ENCODE measurements around the gene EXOC2. TPM values are rescaled to one million over a fixed set of nuclear protein-coding genes. Genes with fewer than 3 reads are reported as not detected.

EXOC2 gene
- total and polyA plus RNA-seq, 2 donors = 11.8 to 29.9 TPM

GRCh38 chr6:449486-450419 lies 243.2 kb downstream of the EXOC2 start:
- 95% methylated on average over 62 of the region's 62 CpGs for WGBS
- H3K36me3 ChIP-seq (ENCODE audit: insufficient read depth) = no peaks in the 10 kb centered on the region
- H3K27ac ChIP-seq (ENCODE audit: low read depth) = no peak overlapping the region
- H3K4me3 ChIP-seq (ENCODE audit: low read depth, low read length) = no peak overlapping the region
- H3K4me1 ChIP-seq (ENCODE audit: insufficient read depth) = no peaks in the 10 kb centered on the region
- no peak for DNase-seq (ENCODE audit: extremely low spot score)

GRCh38 chr6:449057-449430 lies 243.9 kb downstream of the EXOC2 start:
- H3K27ac ChIP-seq (ENCODE audit: low read depth) = no peak overlapping the region
- WGBS = 92% methylated on average over 12 of the region's 12 CpGs
- H3K36me3 ChIP-seq (ENCODE audit: insufficient read depth) = no peaks in the 10 kb centered on the region
- H3K4me3 ChIP-seq (ENCODE audit: low read depth, low read length) = no peak overlapping the region
- H3K4me1 ChIP-seq (ENCODE audit: insufficient read depth) = no peaks in the 10 kb centered on the region
- no peak for DNase-seq (ENCODE audit: extremely low spot score)

DNA sequence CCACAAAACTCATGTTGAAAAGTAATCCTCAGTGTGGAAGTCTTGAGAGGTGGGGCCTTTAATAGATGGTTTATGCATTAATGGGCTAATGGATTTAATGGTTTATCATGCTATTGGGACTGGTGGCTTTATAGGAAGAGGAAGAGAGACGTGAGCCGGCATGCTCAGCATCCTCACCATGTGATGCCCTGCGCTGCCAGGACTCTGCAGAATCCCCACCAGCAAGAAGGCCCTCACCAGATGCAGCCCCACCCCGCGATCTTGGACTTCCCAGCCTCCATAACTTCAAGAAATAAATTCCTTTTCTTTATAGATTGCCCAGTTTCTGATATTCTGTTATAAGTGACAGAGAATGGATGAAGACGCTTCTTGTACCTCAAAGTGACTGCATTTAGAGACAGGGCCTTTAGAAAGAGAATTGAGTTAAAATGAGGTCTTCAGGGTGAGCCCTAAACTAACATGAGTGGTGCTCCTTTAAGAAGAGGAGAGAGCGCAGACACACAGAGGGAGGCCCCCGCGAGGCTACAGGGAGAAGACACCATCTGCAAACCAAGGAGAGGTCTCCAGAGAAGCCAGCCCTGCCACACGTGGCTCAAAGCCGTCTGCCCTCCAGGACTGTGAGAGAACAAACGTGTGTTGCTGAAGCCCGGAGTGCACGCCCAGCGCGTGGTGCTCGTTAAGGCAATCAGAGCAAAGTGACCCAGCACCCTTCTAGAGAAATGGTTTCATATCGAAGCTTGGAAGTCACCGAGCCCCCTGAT lies 244.5 kb downstream of the EXOC2 start:
- WGBS = 86% methylated on average over 19 of the region's 19 CpGs
- Histone ChIP-seq H3K27ac (ENCODE audit: low read depth) (no peak overlapping the region), H3K4me3 (ENCODE audit: low read depth, low read length) (no peak overlapping the region), H3K36me3 (ENCODE audit: insufficient read depth) (no peaks in the 10 kb centered on the region), H3K4me1 (ENCODE audit: insufficient read depth) (no peaks in the 10 kb centered on the region)
- DNase-seq (ENCODE audit: extremely low spot score) = no peak

DNA sequence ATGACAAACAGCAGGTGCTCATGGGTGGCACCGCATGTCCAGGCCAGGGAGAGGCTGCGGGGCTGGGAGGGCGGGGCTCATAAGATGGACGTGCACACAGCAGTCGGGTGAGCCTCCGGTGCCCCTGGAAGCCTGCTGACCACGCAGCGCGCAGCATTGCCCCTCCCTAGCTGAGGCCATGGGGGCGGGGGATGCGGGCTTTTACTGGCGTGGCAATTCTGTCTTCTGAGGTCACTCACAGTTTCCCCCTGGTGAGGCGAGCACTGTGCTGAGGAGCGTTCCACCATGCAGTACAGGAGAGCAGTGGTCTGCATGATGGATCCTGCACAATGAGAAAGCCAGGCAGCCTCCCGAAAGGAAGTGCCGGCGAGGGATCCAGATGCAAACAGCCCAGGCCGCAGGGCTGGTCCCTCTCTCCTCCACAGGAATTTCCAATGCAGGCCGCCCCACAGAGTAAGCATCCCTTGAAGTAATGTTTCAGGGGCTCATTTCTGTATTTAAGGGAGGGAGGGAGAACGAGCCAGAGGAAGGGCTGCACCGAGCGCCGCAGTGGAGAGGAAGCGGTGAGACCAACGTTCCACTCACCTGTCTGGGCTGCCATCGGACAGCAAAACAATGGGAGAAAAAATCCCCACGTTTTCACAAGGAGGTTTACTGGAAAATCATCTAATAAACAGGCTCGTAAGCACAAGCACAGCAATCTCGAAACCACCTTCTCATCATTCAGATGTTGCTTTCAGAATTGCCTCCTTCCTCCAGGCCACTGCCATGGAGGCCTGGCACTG lies 245.4 kb downstream of the EXOC2 start:
- no peaks in the 10 kb centered on the region for H3K36me3 ChIP-seq (ENCODE audit: insufficient read depth)
- no peak overlapping the region for H3K27ac ChIP-seq (ENCODE audit: low read depth)
- WGBS = 78% methylated on average over 29 of the region's 29 CpGs
- no peaks in the 10 kb centered on the region for H3K4me1 ChIP-seq (ENCODE audit: insufficient read depth)
- DNase-seq (ENCODE audit: extremely low spot score) = no peak
- H3K4me3 ChIP-seq (ENCODE audit: low read depth, low read length) = no peak overlapping the region

- Histone ChIP-seq H3K36me3 (ENCODE audit: insufficient read depth) (no peaks in the 10 kb centered on the region), H3K27ac (ENCODE audit: low read depth) (no peak overlapping the region), H3K4me3 (ENCODE audit: low read depth, low read length) (no peak overlapping the region), H3K4me1 (ENCODE audit: insufficient read depth) (no peaks in the 10 kb centered on the region)
- WGBS = 80% methylated on average over 28 of the region's 28 CpGs
- no peak for DNase-seq (ENCODE audit: extremely low spot score)
Observed at GRCh38 chr6:446418-447366, 246.2 kb downstream of the EXOC2 start.

DNA sequence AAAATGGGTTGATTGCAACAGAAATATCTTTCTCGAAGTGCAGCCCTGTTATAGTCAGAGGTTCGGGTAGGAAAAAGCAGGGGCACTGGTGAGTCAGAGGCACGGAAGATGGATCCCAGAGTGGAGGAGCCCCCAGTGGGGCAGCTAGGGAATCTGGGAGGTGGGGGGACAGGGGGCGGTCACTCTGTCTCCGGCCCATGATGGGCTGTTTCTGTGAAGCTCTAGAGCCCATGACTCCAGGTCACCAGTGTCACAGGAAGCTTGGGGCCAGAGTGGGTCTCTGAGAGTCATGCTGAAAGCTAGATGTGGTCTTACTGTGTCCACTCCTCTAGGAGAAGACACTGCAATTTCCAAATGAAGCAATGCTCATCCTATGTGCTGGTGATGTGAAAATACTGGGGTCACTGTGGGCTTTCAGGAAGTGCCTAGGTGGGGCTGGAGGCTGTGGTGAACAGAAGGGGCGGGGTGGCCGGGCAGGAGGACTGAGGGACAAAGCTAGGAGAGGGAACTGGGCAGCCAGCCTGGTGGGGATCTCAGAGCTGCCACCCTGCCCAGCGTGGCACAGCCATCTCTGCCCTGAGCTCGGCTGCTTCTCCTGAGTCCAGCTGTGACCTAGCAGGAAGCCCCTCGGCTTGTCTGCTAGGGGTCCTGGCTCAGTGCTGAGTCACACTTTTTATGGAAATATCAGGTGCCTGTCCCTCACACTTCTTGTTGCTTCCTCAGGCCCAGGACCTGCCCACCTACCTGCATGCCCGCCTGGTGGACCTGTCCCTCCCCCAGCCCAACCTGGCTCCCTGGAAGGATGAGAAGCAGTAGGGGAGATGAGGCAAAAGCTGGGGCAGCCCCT lies 247.1 kb downstream of the EXOC2 start:
- H3K4me1 ChIP-seq (ENCODE audit: insufficient read depth) = no peaks in the 10 kb centered on the region
- 79% methylated on average over 11 of the region's 11 CpGs for WGBS
- no peak for DNase-seq (ENCODE audit: extremely low spot score)
- H3K36me3 ChIP-seq (ENCODE audit: insufficient read depth) = no peaks in the 10 kb centered on the region
- H3K4me3 ChIP-seq (ENCODE audit: low read depth, low read length) = no peak overlapping the region
- H3K27ac ChIP-seq (ENCODE audit: low read depth) = no peak overlapping the region

DNA sequence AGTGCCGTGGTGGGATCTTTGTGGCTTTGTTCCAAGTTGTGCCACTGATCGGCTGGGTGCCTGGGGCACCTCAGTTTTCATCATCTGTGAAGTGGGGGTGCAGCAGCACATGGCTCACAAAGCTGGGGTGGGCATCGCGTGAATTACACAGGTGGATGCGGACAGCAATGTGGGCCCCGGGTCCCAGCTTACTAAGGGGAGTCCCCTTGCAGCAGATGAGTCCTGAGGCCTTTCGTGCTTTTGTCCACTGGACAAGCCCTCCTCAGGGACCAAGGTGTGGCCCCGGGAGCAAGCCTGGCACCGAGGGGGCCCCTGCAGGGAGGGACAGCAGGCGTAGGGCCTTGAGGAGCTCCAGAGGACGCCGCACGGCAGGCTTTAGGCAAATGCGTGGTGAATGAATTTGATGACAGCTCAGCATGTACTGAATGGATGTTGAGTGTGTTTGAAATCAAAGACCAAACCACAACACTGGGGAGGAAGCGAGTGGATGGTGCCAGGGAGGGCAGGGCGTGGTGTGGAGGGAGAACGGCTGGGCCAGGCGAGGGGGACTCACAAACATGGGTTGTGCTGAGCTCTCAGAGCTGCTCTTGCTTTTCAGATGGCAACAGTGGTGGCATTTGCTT lies 248.2 kb downstream of the EXOC2 start:
- 84% methylated on average over 18 of the region's 18 CpGs for WGBS
- no peaks in the 10 kb centered on the region for H3K4me1 ChIP-seq (ENCODE audit: insufficient read depth)
- H3K36me3 ChIP-seq (ENCODE audit: insufficient read depth) = no peaks in the 10 kb centered on the region
- DNase-seq (ENCODE audit: extremely low spot score) = no peak
- H3K4me3 ChIP-seq (ENCODE audit: low read depth, low read length) = no peak overlapping the region
- no peak overlapping the region for H3K27ac ChIP-seq (ENCODE audit: low read depth)

DNA sequence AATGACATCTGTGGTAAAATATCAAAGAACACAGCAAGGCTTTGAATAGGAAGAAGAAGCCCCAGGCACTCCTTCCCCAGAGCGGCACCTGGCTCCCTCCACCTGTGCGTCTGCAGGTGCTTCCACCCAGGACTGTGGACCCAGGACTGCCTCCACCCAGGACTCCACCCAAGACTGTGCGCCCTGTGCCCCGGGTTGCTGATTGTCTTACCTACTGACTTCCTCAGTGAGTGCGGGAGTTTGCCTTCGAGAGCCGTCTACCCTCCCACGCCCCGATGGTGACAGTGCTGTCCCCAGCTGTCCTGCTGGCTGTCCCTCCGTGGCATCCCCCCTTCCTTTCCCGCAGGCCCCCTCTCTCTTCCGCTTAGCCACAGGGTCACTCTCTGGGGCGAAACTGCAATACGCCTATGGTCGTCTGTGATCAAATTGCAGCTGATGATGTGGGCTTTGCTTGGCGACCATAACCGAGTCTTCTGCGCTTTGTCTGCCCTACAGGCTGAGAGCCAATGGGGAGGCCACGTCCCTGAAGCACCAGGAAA lies 249.2 kb downstream of the EXOC2 start:
- no peak for DNase-seq (ENCODE audit: extremely low spot score)
- WGBS = 78% methylated on average over 19 of the region's 19 CpGs
- Histone ChIP-seq H3K36me3 (ENCODE audit: insufficient read depth) (no peaks in the 10 kb centered on the region), H3K27ac (ENCODE audit: low read depth) (no peak overlapping the region), H3K4me1 (ENCODE audit: insufficient read depth) (no peaks in the 10 kb centered on the region), H3K4me3 (ENCODE audit: low read depth, low read length) (no peak overlapping the region)

DNA sequence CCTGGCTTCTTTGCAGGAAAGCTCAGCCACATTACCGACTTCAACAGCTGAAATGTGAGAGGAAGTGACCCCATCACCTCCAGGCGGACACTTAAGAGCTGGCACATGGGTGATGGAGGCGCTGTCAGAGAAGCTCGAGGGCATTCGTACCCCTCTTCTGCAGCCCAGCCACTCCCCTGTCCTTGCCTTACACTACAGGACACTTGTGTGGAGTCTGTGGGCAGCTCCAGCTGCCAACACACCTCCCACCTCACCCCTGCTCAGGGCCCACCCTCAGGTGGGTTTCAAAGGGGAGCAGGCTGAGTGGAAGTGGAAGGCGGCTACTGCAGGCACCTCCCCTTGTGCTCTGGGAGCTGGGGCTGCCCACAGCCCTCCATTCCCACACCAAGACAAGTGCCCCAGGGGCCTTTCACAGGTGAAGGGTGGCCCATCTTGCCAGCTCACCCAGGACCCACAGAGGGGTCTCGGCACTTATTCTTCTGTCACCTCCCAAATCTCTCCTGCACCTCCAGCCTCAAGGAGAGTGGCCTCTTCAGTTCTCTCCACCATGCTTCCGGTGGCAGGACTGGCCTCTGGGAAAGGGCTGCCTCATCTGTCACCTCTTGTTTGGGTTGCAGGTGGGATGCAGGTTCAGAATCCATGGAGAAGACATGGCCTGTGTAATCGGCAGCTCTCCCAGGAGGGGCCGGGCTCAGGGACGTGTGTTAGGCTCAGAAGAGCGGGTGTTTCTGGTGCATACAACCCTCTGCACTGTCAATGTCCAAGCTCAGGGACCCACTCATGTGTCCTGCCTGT lies 251.6 kb downstream of the EXOC2 start:
- DNase-seq (ENCODE audit: extremely low spot score) = no peak
- 86% methylated on average over 12 of the region's 12 CpGs for WGBS
- no peak overlapping the region for H3K27ac ChIP-seq (ENCODE audit: low read depth)
- no peak overlapping the region for H3K4me3 ChIP-seq (ENCODE audit: low read depth, low read length)
- no peaks in the 10 kb centered on the region for H3K36me3 ChIP-seq (ENCODE audit: insufficient read depth)
- no peaks in the 10 kb centered on the region for H3K4me1 ChIP-seq (ENCODE audit: insufficient read depth)

GRCh38 chr6:439641-440167 lies 253.2 kb downstream of the EXOC2 start:
- DNase-seq (ENCODE audit: extremely low spot score) = no peak
- Histone ChIP-seq H3K4me3 (ENCODE audit: low read depth, low read length) (no peak overlapping the region), H3K36me3 (ENCODE audit: insufficient read depth) (no peaks in the 10 kb centered on the region), H3K27ac (ENCODE audit: low read depth) (no peak overlapping the region), H3K4me1 (ENCODE audit: insufficient read depth) (no peaks in the 10 kb centered on the region)
- 78% methylated on average over 9 of the region's 9 CpGs for WGBS

DNA sequence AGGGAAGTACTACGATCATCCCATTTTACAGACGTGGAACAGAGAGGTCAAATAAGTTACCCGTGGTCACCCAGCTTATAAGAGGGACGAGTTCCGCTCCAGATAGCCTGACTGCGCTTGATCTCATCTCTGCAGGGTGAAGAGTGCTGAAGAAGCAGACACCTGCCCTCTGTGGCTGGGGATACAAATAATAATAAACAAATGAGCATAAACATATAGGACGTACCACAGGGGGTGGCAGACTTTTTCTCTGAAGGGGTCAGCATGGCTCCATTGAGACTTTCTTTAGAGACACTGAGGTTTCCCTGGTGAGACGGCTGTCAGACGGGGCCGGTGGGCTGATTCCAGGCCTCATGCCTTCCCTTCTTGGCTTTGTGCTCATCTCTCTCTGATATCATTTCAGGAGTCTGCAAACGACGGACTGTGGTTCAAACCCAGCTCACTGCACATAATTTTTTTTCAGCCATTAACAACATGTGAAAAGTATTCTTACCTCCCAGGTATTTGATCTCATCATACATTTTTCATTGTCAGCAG lies 254.2 kb downstream of the EXOC2 start:
- 80% methylated on average over 12 of the region's 12 CpGs for WGBS
- Histone ChIP-seq H3K36me3 (ENCODE audit: insufficient read depth) (no peaks in the 10 kb centered on the region), H3K27ac (ENCODE audit: low read depth) (no peak overlapping the region), H3K4me1 (ENCODE audit: insufficient read depth) (no peaks in the 10 kb centered on the region), H3K4me3 (ENCODE audit: low read depth, low read length) (no peak overlapping the region)
- no peak for DNase-seq (ENCODE audit: extremely low spot score)

All from urinary bladder (tissue), 4 donors.